GM23338 (cell line): Measurements from ENCODE around the gene KCNB1. TPM values are rescaled to one million over a fixed set of nuclear protein-coding genes. Genes with fewer than 3 reads are reported as not detected.

Source experiments
- ATAC-seq: fragments of 200-7000 bp; cut with Tn5 transposase; 3 replicates; pipeline ENCODE4 v1.9.1; 2020
- DNase-seq: peaks from one replicate; pipeline ENCODE4 v3.0.0-alpha.2; 2015; ENCODE audit warnings: low spot score
- H2AFZ ChIP-seq: fragments of 200-600 bp; sonication (generic); 2 replicates; pipeline ENCODE4 v1.8.0; 2016; ENCODE audit warnings: antibody characterized with exemption, mild to moderate bottlenecking, moderate library complexity
- H3F3A ChIP-seq: fragments of 200-600 bp; sonication (generic); replicated peaks from 2 replicates; pipeline ENCODE4 v1.8.0; 2017; ENCODE audit warnings: antibody characterized with exemption, mixed run types, low read depth
- H3K27ac ChIP-seq: fragments of 200-600 bp; sonication (generic); 2 replicates; pipeline ENCODE4 v1.6.1; 2016; ENCODE audit warnings: low read depth
- H3K27me3 ChIP-seq: fragments of 200-600 bp; sonication (generic); 2 replicates; pipeline ENCODE4 v1.8.0; 2016; ENCODE audit warnings: mild to moderate bottlenecking, mixed run types, moderate library complexity; ENCODE audit not compliant: insufficient read depth
- H3K36me3 ChIP-seq: fragments of 200-600 bp; sonication (generic); 2 replicates; pipeline ENCODE4 v1.8.0; 2016; ENCODE audit warnings: mild to moderate bottlenecking; ENCODE audit not compliant: insufficient read depth
- H3K4me1 ChIP-seq: fragments of 200-600 bp; sonication (generic); 2 replicates; pipeline ENCODE4 v1.8.0; 2016; ENCODE audit warnings: mild to moderate bottlenecking, moderate library complexity; ENCODE audit not compliant: insufficient read depth
- H3K4me2 ChIP-seq: fragments of 200-600 bp; sonication (generic); 2 replicates; pipeline ENCODE4 v1.7.1; 2017; ENCODE audit warnings: mixed run types
- H3K4me3 ChIP-seq: fragments of 200-600 bp; sonication (generic); 2 replicates; pipeline ENCODE4 v1.6.1; 2016; ENCODE audit warnings: mixed run types
- H3K79me2 ChIP-seq: fragments of 200-600 bp; sonication (generic); replicated peaks from 2 replicates; pipeline ENCODE4 v1.8.0; 2017; ENCODE audit warnings: mild to moderate bottlenecking; ENCODE audit not compliant: insufficient read depth
- H3K9me2 ChIP-seq: fragments of 200-600 bp; sonication (generic); 2 replicates; pipeline ENCODE4 v1.8.0; 2017; ENCODE audit not compliant: insufficient read depth
- H4K20me1 ChIP-seq: fragments of 200-600 bp; sonication (generic); replicated peaks from 2 replicates; pipeline ENCODE4 v1.8.0; 2017; ENCODE audit warnings: mild to moderate bottlenecking; ENCODE audit not compliant: insufficient read depth
- H3K27ac Mint-ChIP-seq: 2 replicates; pipeline ENCODE4 v1.8.0; 2020; ENCODE audit warnings: inconsistent platforms, mild to moderate bottlenecking, moderate library complexity, mixed read lengths
- H3K27me3 Mint-ChIP-seq: 3 replicates; pipeline ENCODE4 v1.8.0; 2022; ENCODE audit warnings: low read depth, mild to moderate bottlenecking, moderate library complexity, mixed read lengths, inconsistent platforms; ENCODE audit not compliant: insufficient read depth, poor library complexity
- H3K36me3 Mint-ChIP-seq: 3 replicates; pipeline ENCODE4 v1.8.0; 2021; ENCODE audit warnings: low read depth, mild to moderate bottlenecking, inconsistent platforms, moderate library complexity, mixed read lengths
- H3K4me1 Mint-ChIP-seq: 3 replicates; pipeline ENCODE4 v1.8.0; 2020; ENCODE audit warnings: mild to moderate bottlenecking, inconsistent platforms, mixed read lengths
- H3K4me3 Mint-ChIP-seq: 3 replicates; pipeline ENCODE4 v1.8.0; 2021; ENCODE audit warnings: moderate library complexity, mild to moderate bottlenecking, inconsistent platforms, mixed read lengths
- H3K9me3 Mint-ChIP-seq: 3 replicates; pipeline ENCODE4 v1.8.0; 2020; ENCODE audit warnings: moderate library complexity, mild to moderate bottlenecking, inconsistent platforms, mixed read lengths
- CREB1 ChIP-seq: fragments of 250-450 bp; sonication (Bioruptor Pico); IDR thresholded peaks from 2 replicates; pipeline ENCODE4 v1.5.0; 2020; ENCODE audit warnings: low read depth, mild to moderate bottlenecking, moderate library complexity
- ETS1 ChIP-seq: IDR thresholded peaks from 2 replicates; pipeline ENCODE4 v1.6.1; 2016; ENCODE audit warnings: antibody characterized with exemption
- EZH2 ChIP-seq: fragments of 200-600 bp; sonication (generic); IDR thresholded peaks from one replicate; pipeline ENCODE4 v1.8.0; 2017; ENCODE audit warnings: antibody characterized with exemption, mild to moderate bottlenecking, low read depth; ENCODE audit not compliant: unreplicated experiment
- EZH2phosphoT487 ChIP-seq: fragments of 200-600 bp; sonication (generic); IDR thresholded peaks from one replicate; pipeline ENCODE4 v1.8.1; 2018; ENCODE audit warnings: antibody characterized with exemption; ENCODE audit not compliant: unreplicated experiment
- POLR2AphosphoS5 ChIP-seq: IDR thresholded peaks from 2 replicates; pipeline ENCODE4 v1.6.1; 2016; ENCODE audit warnings: antibody characterized with exemption, low read depth
- ZNF331 ChIP-seq: fragments of 250-450 bp; sonication (Bioruptor Pico); IDR thresholded peaks from 2 replicates; pipeline ENCODE4 v1.5.0; 2020; ENCODE audit warnings: low read depth, mild to moderate bottlenecking, moderate library complexity
- ZNF462 ChIP-seq: fragments of 250-450 bp; sonication (Bioruptor Pico); IDR thresholded peaks from 2 replicates; pipeline ENCODE4 v1.5.0; 2020; ENCODE audit warnings: mild to moderate bottlenecking, moderate library complexity
- polyA plus RNA-seq: library from polyadenylated mRNA; unstranded; fragments of >200 nt; fragmentation: Nextera tagmentation; extraction: Ambion mirVana; gene quantifications from 2 replicates; pipeline ENCODE4 v1.2.1, GENCODE V29; 2016
- total RNA-seq: library from RNA; depleted of rRNA; stranded (reverse); fragments of >200 nt; shearing (Covaris generic); gene quantifications from 2 replicates; pipeline ENCODE4 v1.2.3, GENCODE V29; 2014

The KCNB1 gene
- total and polyA plus RNA-seq, 2 experiments from 2014 or later = 0.28 to 0.29 TPM

GRCh38 chr20:49346682-49347081 is 135.8 kb downstream of the KCNB1 start:
- Histone ChIP-seq H3K79me2 (no peaks in the 10 kb centered on the region), H3K9me2 (no peaks in the 10 kb centered on the region), H2AFZ (no peak overlapping the region), H3F3A (0 out of 2 replicates have a peak, but pooled peaks cover 3% of the 10 kb centered on the region), H3K4me3 (no peak overlapping the region), H3K27me3 (no peaks in the 10 kb centered on the region), H3K27ac (no peak overlapping the region), H3K36me3 (no peaks in the 10 kb centered on the region), H4K20me1 (no peaks in the 10 kb centered on the region; the same call in none of the 2 replicates), H3K4me2 (no peak overlapping the region), H3K4me1 (no peaks in the 10 kb centered on the region)
- peaks cover 6% of the 10 kb centered on the region; the same call in 1 of the 3 replicates for H3K4me1 Mint-ChIP-seq
- DNase-seq (peak; percentile 43), ATAC-seq (peak; percentile 45)
- 0 out of 2 replicates have a peak overlapping the region, but pooled peaks have one; percentile 37 for H3K27ac Mint-ChIP-seq
- peaks cover 13% of the 10 kb centered on the region for H3K27me3 Mint-ChIP-seq
- TF ChIP-seq ZNF462 (CRISPR knock-in tag) = no peak
- H3K9me3 Mint-ChIP-seq = no peaks in the 10 kb centered on the region
- no peak overlapping the region for H3K4me3 Mint-ChIP-seq
- H3K36me3 Mint-ChIP-seq = no peaks in the 10 kb centered on the region

- no peak overlapping the region for H3K4me2 ChIP-seq
- no peak for ATAC-seq
- Mint-ChIP-seq H3K27ac (no peak overlapping the region), H3K36me3 (no peaks in the 10 kb centered on the region), H3K4me1 (peaks cover 6% of the 10 kb centered on the region; the same call in 1 of the 3 replicates), H3K9me3 (no peaks in the 10 kb centered on the region), H3K27me3 (peaks cover 13% of the 10 kb centered on the region), H3K4me3 (no peak overlapping the region)
- 0 out of 2 replicates have a peak, but pooled peaks cover 3% of the 10 kb centered on the region for H3F3A ChIP-seq
- H3K27me3 ChIP-seq = no peaks in the 10 kb centered on the region
- TF ChIP-seq CREB1 (CRISPR knock-in tag) = no peak
- no peak for TF ChIP-seq EZH2
- no peak for TF ChIP-seq POLR2AphosphoS5
- TF ChIP-seq ETS1 = no peak
- no peak for TF ChIP-seq EZH2phosphoT487
- TF ChIP-seq ZNF331 (CRISPR knock-in tag) = no peak
- H2AFZ ChIP-seq = no peak overlapping the region
- H4K20me1 ChIP-seq = no peaks in the 10 kb centered on the region; the same call in none of the 2 replicates
- no peaks in the 10 kb centered on the region for H3K4me1 ChIP-seq
- H3K27ac ChIP-seq = no peak overlapping the region
- no peak for DNase-seq
- H3K4me3 ChIP-seq = no peak overlapping the region
- H3K79me2 ChIP-seq = no peaks in the 10 kb centered on the region
- H3K9me2 ChIP-seq = no peaks in the 10 kb centered on the region
- no peaks in the 10 kb centered on the region for H3K36me3 ChIP-seq
Measured at GRCh38 chr20:49345524-49345923, 136.9 kb downstream of the KCNB1 start.
